PC-9 (cell line): ENCODE measurements around the gene FCN2.

Experiments
- CTCF ChIP-seq: fragments of 200-600 bp; sonication (generic); conservative IDR thresholded peaks from 2 replicates; pipeline ENCODE4 v1.6.1; 2017; ENCODE audit warnings: mixed run types, antibody characterized with exemption, mild to moderate bottlenecking, moderate library complexity
- EZH2 ChIP-seq: fragments of 200-600 bp; sonication (generic); IDR thresholded peaks from 2 replicates; pipeline ENCODE4 v1.8.0; 2017; ENCODE audit warnings: antibody characterized with exemption, low read depth

DNA sequence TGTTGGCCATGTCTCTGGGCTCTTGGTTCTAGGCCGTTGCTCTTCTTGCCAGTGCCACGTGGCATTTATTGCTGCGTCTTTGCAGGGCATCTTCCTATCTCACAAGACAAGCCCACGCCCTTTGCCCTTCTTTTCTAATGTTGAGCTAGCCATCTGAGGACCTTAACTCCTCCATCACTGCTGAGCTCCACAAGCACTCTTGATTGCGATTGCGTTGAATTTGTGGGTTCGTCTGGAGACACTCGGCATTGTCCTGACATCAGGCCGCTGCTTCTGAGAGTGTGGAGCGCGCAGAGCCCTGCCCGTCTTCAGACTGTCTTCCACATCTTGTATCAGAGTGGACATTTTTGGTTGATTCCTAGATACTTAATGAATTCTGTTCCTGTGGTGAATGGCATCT is 51.6 kb downstream of the FCN2 start:
- TF ChIP-seq CTCF, result no peak
- no peak for TF ChIP-seq EZH2
